K562 (cell line): ENCODE measurements around the gene SF3B3.

Experiments
- AFF4 ChIP-seq: sonication (generic); formaldehyde crosslinking; IDR thresholded peaks from 2 replicates; pipeline ENCODE4 v1.8.0; 2023; ENCODE audit warnings: mild to moderate bottlenecking, missing genetic modification reagents
- CBFB ChIP-seq: sonication (generic); formaldehyde crosslinking; IDR thresholded peaks from 2 replicates; pipeline ENCODE4 v1.4.0; 2020; ENCODE audit warnings: mild to moderate bottlenecking, missing genetic modification reagents
- CTCF ChIP-seq, 3 experiments: IDR thresholded peaks in 2 of 3; conservative IDR thresholded peaks in 1 of 3; 2 replicates each; pipeline ENCODE4 v1.5.1; 2011 to 2012; ENCODE audit warnings: low read length in 3 of 3, mild to moderate bottlenecking in 3 of 3, control low read depth in 2 of 3, improper control_type of control experiment in 1 of 3, inconsistent platforms in 1 of 3, low read depth in 1 of 3, mixed read lengths in 1 of 3, moderate library complexity in 1 of 3; ENCODE audit not compliant: insufficient read depth in 2 of 3
- IRF1 ChIP-seq: sonication (generic); formaldehyde crosslinking; IDR thresholded peaks from 2 replicates; pipeline ENCODE4 v1.8.0; 2022; ENCODE audit warnings: missing genetic modification reagents, mild to moderate bottlenecking, borderline replicate concordance
- MLX ChIP-seq, 2 experiments: fragments of 450-650 bp in 1 of 2; sonication (generic) in 1 of 2; formaldehyde crosslinking; conservative IDR thresholded peaks; 2 replicates each; pipeline versions ENCODE4 v1.4.0 to v1.8.1; 2020 to 2022; ENCODE audit warnings: mild to moderate bottlenecking in 1 of 2, missing genetic modification reagents in 1 of 2
- POLR2AphosphoS5 ChIP-seq: IDR thresholded peaks from 2 replicates; pipeline ENCODE4 v1.6.1; 2011; ENCODE audit warnings: mild to moderate bottlenecking, low read depth, low read length, moderate library complexity; ENCODE audit not compliant: control insufficient read depth, insufficient read depth
- REST ChIP-seq, 2 experiments: fragments of 450-650 bp; formaldehyde crosslinking in 1 of 2; IDR thresholded peaks; 2 replicates each; pipeline versions ENCODE4 v1.4.0 to v1.6.1; 2014 to 2020; ENCODE audit warnings: mild to moderate bottlenecking in 2 of 2, borderline replicate concordance in 1 of 2, low read depth in 1 of 2
- RNF2 ChIP-seq: sonication (generic); IDR thresholded peaks from 2 replicates; pipeline ENCODE4 v1.6.1; 2016
- STAT5B ChIP-seq: fragments of 250-450 bp; sonication (Bioruptor Pico); IDR thresholded peaks from 2 replicates; pipeline ENCODE4 v1.8.0; 2021; ENCODE audit warnings: mild to moderate bottlenecking, inconsistent platforms
- YY1 ChIP-seq, 3 experiments: IDR thresholded peaks; 2 replicates each; pipeline ENCODE4 v1.6.1; 2011; ENCODE audit warnings: low read length in 2 of 3, mild to moderate bottlenecking in 2 of 3, moderate library complexity in 2 of 3, borderline replicate concordance in 1 of 3, control low read depth in 1 of 3, low read depth in 1 of 3; ENCODE audit not compliant: insufficient read depth in 3 of 3, insufficient replicate concordance in 2 of 3, control insufficient read depth in 1 of 3, insufficient read length in 1 of 3; ENCODE audit errors: extremely low read depth in 1 of 3
- ZNF561 ChIP-seq: fragments of 450-650 bp; formaldehyde crosslinking; conservative IDR thresholded peaks from 2 replicates; pipeline ENCODE4 v1.4.0; 2020; ENCODE audit warnings: mild to moderate bottlenecking, moderate library complexity
- ZNF592 ChIP-seq: fragments of 450-650 bp; IDR thresholded peaks from 2 replicates; pipeline ENCODE4 v1.6.1; 2017; ENCODE audit warnings: antibody characterized with exemption, mild to moderate bottlenecking
- ZNF830 ChIP-seq: fragments of 250-450 bp; sonication (Bioruptor Pico); IDR thresholded peaks from 2 replicates; pipeline ENCODE4 v1.5.0; 2021; ENCODE audit warnings: mild to moderate bottlenecking

- no peak for TF ChIP-seq ZNF830
- TF ChIP-seq CBFB (CRISPR knock-in tag), result no peak
- TF ChIP-seq AFF4 (CRISPR knock-in tag), result no peak
- no peak for TF ChIP-seq STAT5B (CRISPR knock-in tag)
- TF ChIP-seq CTCF (IDR thresholded peaks at IDR 0.05 in 2 of 3, conservative IDR thresholded peaks at IDR 0.05 in 1 of 3; ENCODE audit: insufficient read depth in 2 of 3, low read depth in 1 of 3, low read length in 3 of 3), result no peak
- no peak for TF ChIP-seq REST (IDR thresholded peaks at IDR 0.05; ENCODE audit: borderline replicate concordance)
- no peak for TF ChIP-seq REST (CRISPR knock-in tag; IDR thresholded peaks at IDR 0.05; ENCODE audit: low read depth)
- no peak for TF ChIP-seq POLR2AphosphoS5
- no peak for TF ChIP-seq ZNF561 (CRISPR knock-in tag)
- TF ChIP-seq ZNF592, result no peak
- no peak for TF ChIP-seq RNF2
- TF ChIP-seq YY1 (IDR thresholded peaks at IDR 0.05; ENCODE audit: borderline replicate concordance in 1 of 3, control insufficient read depth in 1 of 3, extremely low read depth in 1 of 3, insufficient read depth in 3 of 3, insufficient read length in 1 of 3, insufficient replicate concordance in 2 of 3, low read depth in 1 of 3, low read length in 2 of 3), result no peak
- TF ChIP-seq IRF1 (CRISPR knock-in tag), result no peak
- no peak for TF ChIP-seq MLX (CRISPR knock-in tag; conservative IDR thresholded peaks at IDR 0.05)
Observed at GRCh38 chr16:70556063-70556462, 32.4 kb downstream of the SF3B3 start.
